Fibroblast of skin of left quadriceps (primary cell): Measurements from ENCODE around the gene LAPTM5.

Source experiments
- DNase-seq, 2 experiments: peaks; one replicate each; pipeline ENCODE4 v3.0.0-alpha.2; 2013; ENCODE audit warnings: low read depth in 2 of 2

LAPTM5 gene

DNA sequence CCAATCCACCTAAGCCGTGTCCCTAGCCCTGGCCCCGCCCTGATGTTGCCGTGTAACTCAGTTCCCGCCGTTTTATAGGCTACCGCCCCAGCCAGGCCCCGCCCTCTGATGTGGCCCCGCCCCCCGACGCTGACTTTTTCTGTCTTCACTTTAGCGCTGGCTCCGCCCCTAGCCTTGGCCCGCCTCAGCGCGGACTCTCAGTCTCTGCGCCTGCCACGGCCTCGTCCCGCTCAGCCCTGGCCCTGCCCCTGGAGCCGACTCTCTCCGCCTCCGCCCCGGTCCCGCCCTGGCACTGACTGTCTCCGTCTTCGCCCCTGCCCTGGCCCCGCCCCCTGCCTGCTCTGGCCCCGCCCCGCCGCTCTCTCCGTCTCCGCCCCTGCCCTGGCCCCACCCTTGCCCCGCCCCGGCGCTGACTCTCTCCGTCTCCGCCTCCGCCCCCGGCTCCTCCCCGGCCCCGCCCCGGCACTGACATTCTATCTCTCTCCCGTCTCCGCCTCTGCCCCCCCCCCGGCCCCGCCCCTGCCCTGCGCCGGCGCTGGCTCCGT lies 39.4 kb downstream of the LAPTM5 start:
- DNase-seq: peak; percentile 96

GRCh38 chr1:30716646-30717045 lies 40.9 kb downstream of the LAPTM5 start:
- no peak for DNase-seq

DNA sequence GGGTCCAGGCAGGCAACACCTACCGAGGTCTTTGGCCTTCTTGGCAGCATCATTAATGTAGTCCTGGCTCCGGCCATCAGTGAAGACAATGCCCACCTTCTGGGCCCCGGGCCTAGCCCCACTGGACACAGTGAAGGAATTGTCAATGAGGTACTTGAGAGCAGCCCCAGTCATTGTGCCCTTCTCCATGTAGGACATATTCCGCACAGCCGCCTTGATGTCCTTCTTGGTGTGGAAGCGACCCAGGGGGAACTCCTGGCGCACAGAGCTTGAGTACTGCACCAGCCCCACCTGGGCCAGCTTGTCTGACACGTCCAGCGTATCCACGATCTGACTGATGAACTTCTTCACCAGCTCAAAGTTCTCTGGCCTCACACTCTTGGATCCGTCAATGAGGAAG lies 41.7 kb downstream of the LAPTM5 start:
- DNase-seq: no peak

GRCh38 chr1:30715216-30715615 lies 42.4 kb downstream of the LAPTM5 start:
- no peak for DNase-seq

- no peak for DNase-seq
Observed at GRCh38 chr1:30714536-30715090, 43.0 kb downstream of the LAPTM5 start.

- no peak for DNase-seq
Observed at GRCh38 chr1:30714025-30714424, 43.5 kb downstream of the LAPTM5 start.

DNA sequence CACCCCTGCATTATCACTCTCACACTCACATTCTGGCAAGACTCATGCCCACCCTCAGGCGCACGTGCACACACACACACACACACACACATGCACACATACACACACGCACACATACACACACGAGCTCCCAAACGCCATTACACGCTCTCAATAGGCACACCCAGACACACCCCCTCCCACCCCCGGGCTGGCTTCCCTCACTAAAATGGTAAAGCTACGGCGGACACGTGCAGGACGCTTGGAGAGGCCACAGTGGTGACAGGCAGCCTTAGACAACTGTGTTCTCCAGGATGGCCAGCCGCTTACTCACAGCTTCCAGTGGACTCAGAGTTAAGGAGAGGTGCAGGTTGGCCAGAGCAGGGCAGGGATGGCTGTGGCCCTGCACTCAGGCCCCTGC lies 44.3 kb downstream of the LAPTM5 start:
- DNase-seq: no peak

DNA sequence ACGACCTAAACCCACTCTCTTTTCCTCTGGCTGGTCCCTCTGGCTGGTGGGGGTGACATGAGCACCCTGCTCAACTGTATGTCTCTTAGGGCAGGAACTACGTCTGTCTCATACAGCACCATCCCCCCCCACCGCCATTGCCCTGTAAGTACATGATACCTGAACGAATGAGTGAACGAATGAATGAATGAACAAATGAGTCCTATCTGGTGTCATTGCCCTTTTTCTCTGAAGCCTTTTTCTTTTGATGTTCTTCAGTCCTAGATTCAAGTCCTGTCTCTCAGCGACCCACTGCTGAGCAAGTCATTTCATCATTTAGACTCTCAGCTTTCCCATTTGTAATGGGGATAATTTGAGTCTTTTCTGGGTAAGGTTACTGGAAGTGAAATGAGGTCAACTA lies 45.0 kb downstream of the LAPTM5 start:
- no peak for DNase-seq

- DNase-seq: no peak
Observed at GRCh38 chr1:30710407-30710806, 47.2 kb downstream of the LAPTM5 start.

GRCh38 chr1:30708361-30708728 lies 49.2 kb downstream of the LAPTM5 start:
- no peak for DNase-seq

- peak in 1 of 2 experiments; percentile 28 for DNase-seq
Observed at GRCh38 chr1:30707412-30708360, 49.9 kb downstream of the LAPTM5 start.

- DNase-seq: peak in 1 of 2 experiments; percentile 22
Observed at GRCh38 chr1:30706528-30706927, 51.0 kb downstream of the LAPTM5 start.

DNA sequence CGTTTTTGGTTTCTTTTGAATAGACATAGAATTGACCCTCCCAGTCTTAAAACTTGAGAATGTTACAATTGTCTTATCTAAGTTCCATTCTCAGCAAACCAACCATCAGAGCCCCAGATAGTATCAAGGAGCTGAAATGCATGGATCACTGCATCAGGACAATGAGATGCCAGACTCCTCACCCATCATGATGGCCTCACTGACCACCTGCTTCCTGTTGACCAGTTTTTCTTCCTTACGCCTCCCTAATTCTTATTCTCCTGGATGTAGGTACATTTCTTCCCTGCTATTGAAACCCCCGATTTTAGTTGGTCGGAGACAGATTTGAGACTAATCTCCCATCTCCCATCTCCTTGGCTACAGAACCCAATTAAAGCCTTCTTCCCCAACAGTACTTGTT lies 51.9 kb downstream of the LAPTM5 start:
- no peak for DNase-seq

DNA sequence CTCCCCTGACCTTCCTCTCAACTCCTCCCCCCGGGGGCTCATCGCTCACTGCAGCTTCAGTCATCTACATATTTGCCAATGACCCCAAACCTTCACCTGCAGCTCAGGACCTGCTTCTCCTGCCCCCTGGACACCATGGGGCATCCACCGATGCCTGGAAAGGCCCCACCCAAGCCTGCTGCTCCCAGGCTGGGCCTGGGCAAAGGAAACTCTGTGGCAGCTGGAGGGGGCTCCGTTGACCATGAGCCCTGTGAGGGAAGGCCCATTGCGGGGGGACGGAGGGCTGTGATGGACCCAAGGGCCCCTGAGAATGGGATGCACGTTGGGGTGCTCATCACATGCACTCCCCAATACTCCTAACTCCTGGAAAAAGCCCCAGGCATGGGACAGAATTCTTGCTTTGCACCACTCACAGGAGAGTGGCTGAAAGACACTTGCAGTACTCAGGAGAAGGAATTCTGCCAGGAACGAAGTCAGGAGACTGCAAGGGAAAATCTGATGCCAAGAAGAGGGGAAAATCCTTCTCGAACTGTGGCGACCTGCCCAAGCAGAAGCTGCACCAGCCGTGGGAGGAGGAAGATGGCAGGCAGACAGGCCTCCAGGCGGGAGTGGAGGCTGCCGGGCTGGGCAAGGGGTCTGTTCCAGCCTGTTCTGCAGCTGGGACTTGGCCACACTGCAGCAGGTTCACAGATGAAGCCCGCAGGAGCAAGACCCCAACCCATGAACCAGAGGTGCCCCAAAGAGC lies 52.6 kb downstream of the LAPTM5 start:
- DNase-seq: no peak

- DNase-seq: no peak
Observed at GRCh38 chr1:30704271-30704670, 53.3 kb downstream of the LAPTM5 start.

- no peak for DNase-seq
Observed at GRCh38 chr1:30702823-30703222, 54.8 kb downstream of the LAPTM5 start.

GRCh38 chr1:30701258-30701633 lies 56.3 kb downstream of the LAPTM5 start:
- DNase-seq: no peak

DNA sequence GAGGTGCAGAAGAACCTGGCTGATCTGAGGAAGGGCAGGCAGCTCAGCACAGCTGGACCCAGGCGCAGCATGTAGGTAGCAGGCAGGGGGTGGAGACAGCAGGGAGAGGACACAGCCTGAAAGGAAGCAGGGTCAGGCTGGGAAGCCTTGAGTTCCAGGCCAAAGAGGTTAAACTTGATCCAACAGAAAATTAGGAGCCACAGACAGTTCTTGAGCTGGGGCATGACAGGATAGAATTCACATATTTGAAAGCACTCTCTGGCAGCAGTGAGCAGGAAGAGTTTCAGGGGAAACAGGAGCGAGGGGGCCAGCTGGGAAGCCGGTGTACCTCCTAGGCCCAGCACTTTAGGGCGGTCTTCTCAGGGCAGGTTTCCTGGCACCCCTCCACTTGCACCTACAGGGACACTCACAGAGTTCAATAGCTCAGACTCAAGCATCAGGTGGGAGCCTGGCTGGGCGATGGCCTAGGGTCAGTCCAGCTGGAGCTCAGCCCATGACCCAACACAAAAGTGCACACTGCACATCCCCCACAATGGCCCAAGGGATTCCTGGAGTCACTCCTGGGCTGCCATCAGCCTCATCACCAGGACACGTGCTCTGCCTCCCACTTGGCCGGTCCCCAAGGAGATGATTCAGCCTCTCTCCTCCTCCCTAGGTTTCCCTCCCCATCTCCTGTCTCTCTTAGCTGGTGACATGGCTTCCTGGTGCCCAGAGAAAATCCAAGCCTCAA lies 56.9 kb downstream of the LAPTM5 start:
- peak; percentile 37 to 52 for DNase-seq

- DNase-seq: no peak
Observed at GRCh38 chr1:30699762-30700161, 57.8 kb downstream of the LAPTM5 start.

DNA sequence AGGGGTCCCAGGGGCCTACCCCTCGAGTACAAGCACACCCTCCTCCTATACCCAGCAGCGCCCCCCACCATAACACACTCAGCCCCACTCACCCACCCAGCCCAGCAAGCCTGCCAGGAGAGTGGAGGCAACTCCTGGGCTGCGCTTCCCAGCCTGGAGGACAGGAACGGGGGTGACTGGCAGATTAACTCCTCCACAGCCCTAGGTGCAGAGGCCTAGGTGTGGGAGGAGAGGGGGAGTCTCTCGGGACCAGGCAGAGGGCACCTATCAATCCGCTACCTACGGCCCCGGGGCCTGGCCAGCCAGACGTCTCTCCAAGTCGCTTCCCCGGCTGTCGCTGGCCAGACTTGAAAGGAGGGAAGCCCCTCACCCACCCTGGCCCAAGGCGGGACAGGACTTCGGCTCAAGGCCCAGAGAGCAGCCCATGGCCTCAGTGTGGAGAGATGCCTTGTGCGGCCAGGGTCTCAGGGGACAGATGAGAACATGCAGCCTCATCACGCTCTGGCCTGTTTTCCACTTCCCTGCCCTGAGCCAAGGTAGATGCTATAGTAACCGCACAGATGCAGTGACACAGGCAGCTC lies 59.1 kb downstream of the LAPTM5 start:
- DNase-seq: no peak
